GM23338 (cell line): Measurements from ENCODE around the gene EXOC2. TPM values are rescaled to one million over a fixed set of nuclear protein-coding genes. Genes with fewer than 3 reads are reported as not detected.

ENCODE experiments used
- ATAC-seq: fragments of 200-7000 bp; cut with Tn5 transposase; 3 replicates; pipeline ENCODE4 v1.9.1; 2020
- DNase-seq: peaks from one replicate; pipeline ENCODE4 v3.0.0-alpha.2; 2015; ENCODE audit warnings: low spot score
- H2AFZ ChIP-seq: fragments of 200-600 bp; sonication (generic); 2 replicates; pipeline ENCODE4 v1.8.0; 2016; ENCODE audit warnings: antibody characterized with exemption, mild to moderate bottlenecking, moderate library complexity
- H3F3A ChIP-seq: fragments of 200-600 bp; sonication (generic); replicated peaks from 2 replicates; pipeline ENCODE4 v1.8.0; 2017; ENCODE audit warnings: antibody characterized with exemption, mixed run types, low read depth
- H3K27ac ChIP-seq: fragments of 200-600 bp; sonication (generic); 2 replicates; pipeline ENCODE4 v1.6.1; 2016; ENCODE audit warnings: low read depth
- H3K27me3 ChIP-seq: fragments of 200-600 bp; sonication (generic); 2 replicates; pipeline ENCODE4 v1.8.0; 2016; ENCODE audit warnings: mild to moderate bottlenecking, mixed run types, moderate library complexity; ENCODE audit not compliant: insufficient read depth
- H3K36me3 ChIP-seq: fragments of 200-600 bp; sonication (generic); 2 replicates; pipeline ENCODE4 v1.8.0; 2016; ENCODE audit warnings: mild to moderate bottlenecking; ENCODE audit not compliant: insufficient read depth
- H3K4me1 ChIP-seq: fragments of 200-600 bp; sonication (generic); 2 replicates; pipeline ENCODE4 v1.8.0; 2016; ENCODE audit warnings: mild to moderate bottlenecking, moderate library complexity; ENCODE audit not compliant: insufficient read depth
- H3K4me2 ChIP-seq: fragments of 200-600 bp; sonication (generic); 2 replicates; pipeline ENCODE4 v1.7.1; 2017; ENCODE audit warnings: mixed run types
- H3K4me3 ChIP-seq: fragments of 200-600 bp; sonication (generic); 2 replicates; pipeline ENCODE4 v1.6.1; 2016; ENCODE audit warnings: mixed run types
- H3K79me2 ChIP-seq: fragments of 200-600 bp; sonication (generic); replicated peaks from 2 replicates; pipeline ENCODE4 v1.8.0; 2017; ENCODE audit warnings: mild to moderate bottlenecking; ENCODE audit not compliant: insufficient read depth
- H3K9me2 ChIP-seq: fragments of 200-600 bp; sonication (generic); 2 replicates; pipeline ENCODE4 v1.8.0; 2017; ENCODE audit not compliant: insufficient read depth
- H4K20me1 ChIP-seq: fragments of 200-600 bp; sonication (generic); replicated peaks from 2 replicates; pipeline ENCODE4 v1.8.0; 2017; ENCODE audit warnings: mild to moderate bottlenecking; ENCODE audit not compliant: insufficient read depth
- H3K27ac Mint-ChIP-seq: 2 replicates; pipeline ENCODE4 v1.8.0; 2020; ENCODE audit warnings: inconsistent platforms, mild to moderate bottlenecking, moderate library complexity, mixed read lengths
- H3K27me3 Mint-ChIP-seq: 3 replicates; pipeline ENCODE4 v1.8.0; 2022; ENCODE audit warnings: low read depth, mild to moderate bottlenecking, moderate library complexity, mixed read lengths, inconsistent platforms; ENCODE audit not compliant: insufficient read depth, poor library complexity
- H3K36me3 Mint-ChIP-seq: 3 replicates; pipeline ENCODE4 v1.8.0; 2021; ENCODE audit warnings: low read depth, mild to moderate bottlenecking, inconsistent platforms, moderate library complexity, mixed read lengths
- H3K4me1 Mint-ChIP-seq: 3 replicates; pipeline ENCODE4 v1.8.0; 2020; ENCODE audit warnings: mild to moderate bottlenecking, inconsistent platforms, mixed read lengths
- H3K4me3 Mint-ChIP-seq: 3 replicates; pipeline ENCODE4 v1.8.0; 2021; ENCODE audit warnings: moderate library complexity, mild to moderate bottlenecking, inconsistent platforms, mixed read lengths
- H3K9me3 Mint-ChIP-seq: 3 replicates; pipeline ENCODE4 v1.8.0; 2020; ENCODE audit warnings: moderate library complexity, mild to moderate bottlenecking, inconsistent platforms, mixed read lengths
- CREB1 ChIP-seq: fragments of 250-450 bp; sonication (Bioruptor Pico); IDR thresholded peaks from 2 replicates; pipeline ENCODE4 v1.5.0; 2020; ENCODE audit warnings: low read depth, mild to moderate bottlenecking, moderate library complexity
- EZH2 ChIP-seq: fragments of 200-600 bp; sonication (generic); IDR thresholded peaks from one replicate; pipeline ENCODE4 v1.8.0; 2017; ENCODE audit warnings: antibody characterized with exemption, mild to moderate bottlenecking, low read depth; ENCODE audit not compliant: unreplicated experiment
- NANOG ChIP-seq: IDR thresholded peaks from 2 replicates; pipeline ENCODE4 v1.6.1; 2016; ENCODE audit warnings: antibody characterized with exemption, borderline replicate concordance
- POLR2AphosphoS5 ChIP-seq: IDR thresholded peaks from 2 replicates; pipeline ENCODE4 v1.6.1; 2016; ENCODE audit warnings: antibody characterized with exemption, low read depth
- ZNF114 ChIP-seq: fragments of 250-450 bp; sonication (Bioruptor Pico); IDR thresholded peaks from 2 replicates; pipeline ENCODE4 v1.5.0; 2020; ENCODE audit warnings: mild to moderate bottlenecking, moderate library complexity
- polyA plus RNA-seq: library from polyadenylated mRNA; unstranded; fragments of >200 nt; fragmentation: Nextera tagmentation; extraction: Ambion mirVana; gene quantifications from 2 replicates; pipeline ENCODE4 v1.2.1, GENCODE V29; 2016
- total RNA-seq: library from RNA; depleted of rRNA; stranded (reverse); fragments of >200 nt; shearing (Covaris generic); gene quantifications from 2 replicates; pipeline ENCODE4 v1.2.3, GENCODE V29; 2014
- TF ChIP-seq, protein P1 (sequence below): IDR thresholded peaks from 2 replicates; pipeline ENCODE4 v1.6.1; 2016; ENCODE audit warnings: antibody characterized with exemption
- TF ChIP-seq, protein P2 (sequence below): IDR thresholded peaks from one replicate; pipeline ENCODE4 v1.6.1; 2018; ENCODE audit warnings: antibody characterized with exemption; ENCODE audit not compliant: unreplicated experiment
- TF ChIP-seq, protein P3 (sequence below): fragments of 250-450 bp; sonication (Bioruptor Pico); IDR thresholded peaks from 2 replicates; pipeline ENCODE4 v1.5.0; 2020; ENCODE audit warnings: mild to moderate bottlenecking, moderate library complexity

EXOC2 gene
- total and polyA plus RNA-seq, 2 experiments from 2014 or later, result 28.7 to 93.6 TPM

DNA sequence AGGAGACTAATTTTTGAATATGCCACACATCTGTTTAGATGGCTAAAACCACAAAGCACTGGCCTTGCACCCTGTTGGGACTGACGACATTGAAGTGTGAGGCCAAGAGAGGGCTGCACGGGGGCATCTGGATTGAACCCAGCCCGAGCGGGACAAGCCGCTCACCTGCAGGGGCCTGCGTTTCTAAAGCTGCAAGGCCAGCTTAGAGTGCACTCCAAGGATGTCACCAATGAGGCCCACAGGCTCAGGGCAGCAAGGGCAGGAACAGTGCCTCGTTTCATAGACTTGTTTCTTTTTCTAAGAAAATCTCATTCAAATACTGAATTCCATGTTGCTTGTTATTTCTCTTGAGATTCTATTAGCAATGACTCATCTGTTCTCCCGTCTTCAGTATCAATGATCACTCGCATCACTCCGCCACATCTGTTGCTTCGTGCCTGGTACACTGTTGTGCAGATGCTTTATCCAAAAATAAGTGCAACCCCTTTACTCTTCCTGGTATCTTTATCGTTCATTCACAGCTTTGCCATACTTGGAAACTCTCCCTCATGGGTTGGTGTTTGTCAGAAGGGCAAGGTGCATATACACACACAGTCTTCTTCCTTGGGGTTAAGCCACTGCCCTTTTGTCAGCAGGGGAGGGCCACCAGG, 181.3 kb downstream of the EXOC2 start (continued):
- TF ChIP-seq, protein P1, sequence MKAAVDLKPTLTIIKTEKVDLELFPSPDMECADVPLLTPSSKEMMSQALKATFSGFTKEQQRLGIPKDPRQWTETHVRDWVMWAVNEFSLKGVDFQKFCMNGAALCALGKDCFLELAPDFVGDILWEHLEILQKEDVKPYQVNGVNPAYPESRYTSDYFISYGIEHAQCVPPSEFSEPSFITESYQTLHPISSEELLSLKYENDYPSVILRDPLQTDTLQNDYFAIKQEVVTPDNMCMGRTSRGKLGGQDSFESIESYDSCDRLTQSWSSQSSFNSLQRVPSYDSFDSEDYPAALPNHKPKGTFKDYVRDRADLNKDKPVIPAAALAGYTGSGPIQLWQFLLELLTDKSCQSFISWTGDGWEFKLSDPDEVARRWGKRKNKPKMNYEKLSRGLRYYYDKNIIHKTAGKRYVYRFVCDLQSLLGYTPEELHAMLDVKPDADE, result no peak
- TF ChIP-seq, protein P2, sequence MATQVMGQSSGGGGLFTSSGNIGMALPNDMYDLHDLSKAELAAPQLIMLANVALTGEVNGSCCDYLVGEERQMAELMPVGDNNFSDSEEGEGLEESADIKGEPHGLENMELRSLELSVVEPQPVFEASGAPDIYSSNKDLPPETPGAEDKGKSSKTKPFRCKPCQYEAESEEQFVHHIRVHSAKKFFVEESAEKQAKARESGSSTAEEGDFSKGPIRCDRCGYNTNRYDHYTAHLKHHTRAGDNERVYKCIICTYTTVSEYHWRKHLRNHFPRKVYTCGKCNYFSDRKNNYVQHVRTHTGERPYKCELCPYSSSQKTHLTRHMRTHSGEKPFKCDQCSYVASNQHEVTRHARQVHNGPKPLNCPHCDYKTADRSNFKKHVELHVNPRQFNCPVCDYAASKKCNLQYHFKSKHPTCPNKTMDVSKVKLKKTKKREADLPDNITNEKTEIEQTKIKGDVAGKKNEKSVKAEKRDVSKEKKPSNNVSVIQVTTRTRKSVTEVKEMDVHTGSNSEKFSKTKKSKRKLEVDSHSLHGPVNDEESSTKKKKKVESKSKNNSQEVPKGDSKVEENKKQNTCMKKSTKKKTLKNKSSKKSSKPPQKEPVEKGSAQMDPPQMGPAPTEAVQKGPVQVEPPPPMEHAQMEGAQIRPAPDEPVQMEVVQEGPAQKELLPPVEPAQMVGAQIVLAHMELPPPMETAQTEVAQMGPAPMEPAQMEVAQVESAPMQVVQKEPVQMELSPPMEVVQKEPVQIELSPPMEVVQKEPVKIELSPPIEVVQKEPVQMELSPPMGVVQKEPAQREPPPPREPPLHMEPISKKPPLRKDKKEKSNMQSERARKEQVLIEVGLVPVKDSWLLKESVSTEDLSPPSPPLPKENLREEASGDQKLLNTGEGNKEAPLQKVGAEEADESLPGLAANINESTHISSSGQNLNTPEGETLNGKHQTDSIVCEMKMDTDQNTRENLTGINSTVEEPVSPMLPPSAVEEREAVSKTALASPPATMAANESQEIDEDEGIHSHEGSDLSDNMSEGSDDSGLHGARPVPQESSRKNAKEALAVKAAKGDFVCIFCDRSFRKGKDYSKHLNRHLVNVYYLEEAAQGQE, result no peak

DNA sequence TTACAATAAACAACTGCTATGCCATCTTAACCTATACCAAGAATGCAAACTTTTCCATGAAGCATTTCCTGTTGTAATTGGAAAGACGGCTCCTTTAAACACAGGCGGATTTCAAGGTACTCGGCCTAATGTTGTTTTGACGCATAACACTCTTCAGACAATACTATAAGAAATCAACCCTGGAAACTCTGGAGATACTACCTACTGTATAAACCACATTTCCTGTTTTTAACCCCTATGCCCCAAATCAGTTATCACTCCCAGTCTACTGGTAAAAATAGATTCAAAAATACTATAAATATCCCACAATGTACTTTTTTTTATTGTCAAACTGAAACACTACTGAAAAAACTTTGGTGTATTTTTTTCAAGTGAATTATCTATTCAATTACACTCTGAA, 183.3 kb downstream of the EXOC2 start:
- no peaks in the 10 kb centered on the region for H3K27me3 Mint-ChIP-seq
- no peak for TF ChIP-seq EZH2
- TF ChIP-seq, protein P3, sequence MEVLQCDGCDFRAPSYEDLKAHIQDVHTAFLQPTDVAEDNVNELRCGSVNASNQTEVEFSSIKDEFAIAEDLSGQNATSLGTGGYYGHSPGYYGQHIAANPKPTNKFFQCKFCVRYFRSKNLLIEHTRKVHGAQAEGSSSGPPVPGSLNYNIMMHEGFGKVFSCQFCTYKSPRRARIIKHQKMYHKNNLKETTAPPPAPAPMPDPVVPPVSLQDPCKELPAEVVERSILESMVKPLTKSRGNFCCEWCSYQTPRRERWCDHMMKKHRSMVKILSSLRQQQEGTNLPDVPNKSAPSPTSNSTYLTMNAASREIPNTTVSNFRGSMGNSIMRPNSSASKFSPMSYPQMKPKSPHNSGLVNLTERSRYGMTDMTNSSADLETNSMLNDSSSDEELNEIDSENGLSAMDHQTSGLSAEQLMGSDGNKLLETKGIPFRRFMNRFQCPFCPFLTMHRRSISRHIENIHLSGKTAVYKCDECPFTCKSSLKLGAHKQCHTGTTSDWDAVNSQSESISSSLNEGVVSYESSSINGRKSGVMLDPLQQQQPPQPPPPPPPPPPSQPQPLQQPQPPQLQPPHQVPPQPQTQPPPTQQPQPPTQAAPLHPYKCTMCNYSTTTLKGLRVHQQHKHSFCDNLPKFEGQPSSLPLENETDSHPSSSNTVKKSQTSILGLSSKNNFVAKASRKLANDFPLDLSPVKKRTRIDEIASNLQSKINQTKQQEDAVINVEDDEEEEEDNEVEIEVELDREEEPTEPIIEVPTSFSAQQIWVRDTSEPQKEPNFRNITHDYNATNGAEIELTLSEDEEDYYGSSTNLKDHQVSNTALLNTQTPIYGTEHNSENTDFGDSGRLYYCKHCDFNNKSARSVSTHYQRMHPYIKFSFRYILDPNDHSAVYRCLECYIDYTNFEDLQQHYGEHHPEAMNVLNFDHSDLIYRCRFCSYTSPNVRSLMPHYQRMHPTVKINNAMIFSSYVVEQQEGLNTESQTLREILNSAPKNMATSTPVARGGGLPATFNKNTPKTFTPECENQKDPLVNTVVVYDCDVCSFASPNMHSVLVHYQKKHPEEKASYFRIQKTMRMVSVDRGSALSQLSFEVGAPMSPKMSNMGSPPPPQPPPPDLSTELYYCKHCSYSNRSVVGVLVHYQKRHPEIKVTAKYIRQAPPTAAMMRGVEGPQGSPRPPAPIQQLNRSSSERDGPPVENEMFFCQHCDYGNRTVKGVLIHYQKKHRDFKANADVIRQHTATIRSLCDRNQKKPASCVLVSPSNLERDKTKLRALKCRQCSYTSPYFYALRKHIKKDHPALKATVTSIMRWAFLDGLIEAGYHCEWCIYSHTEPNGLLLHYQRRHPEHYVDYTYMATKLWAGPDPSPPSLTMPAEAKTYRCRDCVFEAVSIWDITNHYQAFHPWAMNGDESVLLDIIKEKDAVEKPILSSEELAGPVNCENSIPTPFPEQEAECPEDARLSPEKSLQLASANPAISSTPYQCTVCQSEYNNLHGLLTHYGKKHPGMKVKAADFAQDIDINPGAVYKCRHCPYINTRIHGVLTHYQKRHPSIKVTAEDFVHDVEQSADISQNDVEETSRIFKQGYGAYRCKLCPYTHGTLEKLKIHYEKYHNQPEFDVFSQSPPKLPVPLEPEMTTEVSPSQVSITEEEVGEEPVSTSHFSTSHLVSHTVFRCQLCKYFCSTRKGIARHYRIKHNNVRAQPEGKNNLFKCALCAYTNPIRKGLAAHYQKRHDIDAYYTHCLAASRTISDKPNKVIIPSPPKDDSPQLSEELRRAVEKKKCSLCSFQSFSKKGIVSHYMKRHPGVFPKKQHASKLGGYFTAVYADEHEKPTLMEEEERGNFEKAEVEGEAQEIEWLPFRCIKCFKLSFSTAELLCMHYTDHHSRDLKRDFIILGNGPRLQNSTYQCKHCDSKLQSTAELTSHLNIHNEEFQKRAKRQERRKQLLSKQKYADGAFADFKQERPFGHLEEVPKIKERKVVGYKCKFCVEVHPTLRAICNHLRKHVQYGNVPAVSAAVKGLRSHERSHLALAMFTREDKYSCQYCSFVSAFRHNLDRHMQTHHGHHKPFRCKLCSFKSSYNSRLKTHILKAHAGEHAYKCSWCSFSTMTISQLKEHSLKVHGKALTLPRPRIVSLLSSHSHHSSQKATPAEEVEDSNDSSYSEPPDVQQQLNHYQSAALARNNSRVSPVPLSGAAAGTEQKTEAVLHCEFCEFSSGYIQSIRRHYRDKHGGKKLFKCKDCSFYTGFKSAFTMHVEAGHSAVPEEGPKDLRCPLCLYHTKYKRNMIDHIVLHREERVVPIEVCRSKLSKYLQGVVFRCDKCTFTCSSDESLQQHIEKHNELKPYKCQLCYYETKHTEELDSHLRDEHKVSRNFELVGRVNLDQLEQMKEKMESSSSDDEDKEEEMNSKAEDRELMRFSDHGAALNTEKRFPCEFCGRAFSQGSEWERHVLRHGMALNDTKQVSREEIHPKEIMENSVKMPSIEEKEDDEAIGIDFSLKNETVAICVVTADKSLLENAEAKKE (CRISPR knock-in tag), result no peak
- TF ChIP-seq NANOG, result no peak
- no peak for TF ChIP-seq POLR2AphosphoS5
- TF ChIP-seq CREB1, result no peak
- TF ChIP-seq, protein P2, result no peak
- TF ChIP-seq ZNF114 (CRISPR knock-in tag), result no peak
- TF ChIP-seq, protein P1, result no peak

More for the DNA sequence above, 183.3 kb downstream of the EXOC2 start:
- Histone ChIP-seq H3K4me1 (peaks cover 15% of the 10 kb centered on the region), H3K36me3 (peaks cover 7% of the 10 kb centered on the region; the same call in 1 of the 2 replicates), H3K9me2 (no peaks in the 10 kb centered on the region), H2AFZ (no peak overlapping the region), H3K79me2 (no peaks in the 10 kb centered on the region), H3K27me3 (no peaks in the 10 kb centered on the region), H4K20me1 (peaks cover 11% of the 10 kb centered on the region), H3K4me3 (no peak overlapping the region), H3K27ac (no peak overlapping the region), H3K4me2 (no peak overlapping the region), H3F3A (no peaks in the 10 kb centered on the region)
- no peak overlapping the region for H3K4me3 Mint-ChIP-seq
- no peaks in the 10 kb centered on the region for H3K9me3 Mint-ChIP-seq
- ATAC-seq (no peak), DNase-seq (no peak)
- no peaks in the 10 kb centered on the region for H3K36me3 Mint-ChIP-seq
- H3K4me1 Mint-ChIP-seq, result peaks cover 17% of the 10 kb centered on the region
- H3K27ac Mint-ChIP-seq, result 0 out of 2 replicates have a peak overlapping the region, but pooled peaks have one; percentile 18
